H9 (cell line): ENCODE results near the gene SLC6A3. TPM values are rescaled to one million over a fixed set of nuclear protein-coding genes. Genes with fewer than 3 reads are reported as not detected.

Experiments
- DNase-seq: peaks from one replicate; pipeline ENCODE4 v3.0.0-alpha.2; 2017
- H2AFZ ChIP-seq: one replicate; pipeline ENCODE4 v1.6.1; 2013; ENCODE audit warnings: mild to moderate bottlenecking, low read length, control low read depth, moderate library complexity
- H2AK5ac ChIP-seq: 2 replicates; pipeline ENCODE4 v1.6.1; 2013; ENCODE audit warnings: low read length, control low read depth, mixed read lengths; ENCODE audit not compliant: insufficient read length
- H2BK120ac ChIP-seq: one replicate; pipeline ENCODE4 v1.6.1; 2013; ENCODE audit warnings: low read depth, mild to moderate bottlenecking, low read length, control low read depth, inconsistent platforms; ENCODE audit not compliant: poor library complexity, severe bottlenecking
- H2BK12ac ChIP-seq: 2 replicates; pipeline ENCODE4 v1.6.1; 2013; ENCODE audit warnings: low read length, control low read depth, mixed read lengths, low read depth; ENCODE audit not compliant: insufficient read length
- H2BK15ac ChIP-seq: 2 replicates; pipeline ENCODE4 v1.6.1; 2013; ENCODE audit warnings: low read depth, low read length, control low read depth
- H2BK20ac ChIP-seq: one replicate; pipeline ENCODE4 v1.6.1; 2013; ENCODE audit warnings: low read depth, mild to moderate bottlenecking, low read length, control low read depth, inconsistent platforms; ENCODE audit not compliant: poor library complexity, severe bottlenecking
- H2BK5ac ChIP-seq: 2 replicates; pipeline ENCODE4 v1.6.1; 2013; ENCODE audit warnings: low read length, control low read depth, mixed read lengths; ENCODE audit not compliant: insufficient read length
- H3K14ac ChIP-seq: 2 replicates; pipeline ENCODE4 v1.6.1; 2013; ENCODE audit warnings: low read length, control low read depth; ENCODE audit not compliant: insufficient read depth
- H3K18ac ChIP-seq: 2 replicates; pipeline ENCODE4 v1.6.1; 2013; ENCODE audit warnings: low read depth, mild to moderate bottlenecking, mixed read lengths, low read length, control low read depth; ENCODE audit not compliant: insufficient read length
- H3K23ac ChIP-seq: 2 replicates; pipeline ENCODE4 v1.6.1; 2013; ENCODE audit warnings: low read length, control low read depth, mixed read lengths, low read depth; ENCODE audit not compliant: insufficient read length
- H3K23me2 ChIP-seq: 2 replicates; pipeline ENCODE4 v1.6.1; 2013; ENCODE audit warnings: low read depth, mild to moderate bottlenecking, mixed read lengths, low read length, control low read depth; ENCODE audit not compliant: insufficient read length, poor library complexity, severe bottlenecking
- H3K27ac ChIP-seq: 2 replicates; pipeline ENCODE4 v1.5.1; 2013; ENCODE audit warnings: low read length, control low read depth, mixed read lengths, low read depth; ENCODE audit not compliant: insufficient read length
- H3K27me3 ChIP-seq: 2 replicates; pipeline ENCODE4 v1.6.1; 2013; ENCODE audit warnings: low read length, control low read depth, inconsistent platforms; ENCODE audit not compliant: insufficient read depth
- H3K4ac ChIP-seq: 2 replicates; pipeline ENCODE4 v1.6.1; 2013; ENCODE audit warnings: low read depth, mild to moderate bottlenecking, control low read depth, inconsistent platforms, low read length, moderate library complexity
- H3K4me1 ChIP-seq: 2 replicates; pipeline ENCODE4 v1.6.1; 2013; ENCODE audit warnings: low read length, control low read depth, inconsistent platforms; ENCODE audit not compliant: insufficient read depth
- H3K4me2 ChIP-seq: 2 replicates; pipeline ENCODE4 v1.6.1; 2013; ENCODE audit warnings: low read length, control low read depth, mixed read lengths; ENCODE audit not compliant: insufficient read length, insufficient read depth
- H3K56ac ChIP-seq: 2 replicates; pipeline ENCODE4 v1.6.1; 2013; ENCODE audit warnings: low read depth, mild to moderate bottlenecking, mixed read lengths, low read length, control low read depth; ENCODE audit not compliant: insufficient read length
- H3K79me1 ChIP-seq: 2 replicates; pipeline ENCODE4 v1.6.1; 2013; ENCODE audit warnings: low read depth, mild to moderate bottlenecking, moderate library complexity, low read length, control low read depth, inconsistent platforms; ENCODE audit not compliant: insufficient read depth, poor library complexity, severe bottlenecking
- H3K79me2 ChIP-seq: 2 replicates; pipeline ENCODE4 v1.6.1; 2013; ENCODE audit warnings: low read length, control low read depth, inconsistent platforms; ENCODE audit not compliant: insufficient read depth
- H3K9ac ChIP-seq: 2 replicates; pipeline ENCODE4 v1.6.1; 2013; ENCODE audit warnings: low read length, control low read depth, mixed read lengths; ENCODE audit not compliant: insufficient read length; ENCODE audit errors: extremely low read depth
- H3K9me3 ChIP-seq: one replicate; pipeline ENCODE4 v1.6.1; 2013; ENCODE audit warnings: low read depth, low read length, inconsistent platforms; ENCODE audit not compliant: control insufficient read depth
- H3T11ph ChIP-seq: one replicate; pipeline ENCODE4 v1.6.1; 2013; ENCODE audit warnings: mild to moderate bottlenecking, low read length, control low read depth, inconsistent platforms
- H4K20me1 ChIP-seq: one replicate; pipeline ENCODE4 v1.6.1; 2013; ENCODE audit not compliant: control insufficient read depth, insufficient read length, insufficient read depth
- H4K5ac ChIP-seq: 2 replicates; pipeline ENCODE4 v1.6.1; 2013; ENCODE audit warnings: low read depth, mild to moderate bottlenecking, mixed read lengths, low read length, control low read depth; ENCODE audit not compliant: insufficient read length
- H4K8ac ChIP-seq: replicated peaks from 2 replicates; pipeline ENCODE4 v1.6.1; 2013; ENCODE audit warnings: low read length, control low read depth, mixed read lengths, low read depth; ENCODE audit not compliant: insufficient read length
- H4K91ac ChIP-seq: 2 replicates; pipeline ENCODE4 v1.6.1; 2013; ENCODE audit warnings: low read depth, mild to moderate bottlenecking, moderate library complexity, mixed read lengths, low read length, control low read depth; ENCODE audit not compliant: insufficient read length
- H3K27ac Mint-ChIP-seq, 3 experiments: 2 replicates in 2 of 3; 3 replicates in 1 of 3; pipeline ENCODE4 v1.8.0; 2020 to 2021; ENCODE audit warnings: mixed read lengths in 3 of 3, mild to moderate bottlenecking in 1 of 3, moderate library complexity in 1 of 3
- H3K27me3 Mint-ChIP-seq: 2 replicates; pipeline ENCODE4 v1.8.0; 2021; ENCODE audit warnings: low read depth, mild to moderate bottlenecking, moderate library complexity, mixed read lengths
- H3K36me3 Mint-ChIP-seq, 3 experiments: 2 replicates in 2 of 3; 3 replicates in 1 of 3; pipeline ENCODE4 v1.8.0; 2020 to 2021; ENCODE audit warnings: low read depth in 3 of 3, mixed read lengths in 3 of 3; ENCODE audit not compliant: insufficient read depth in 1 of 3
- H3K4me1 Mint-ChIP-seq, 2 experiments: 2 replicates each; pipeline ENCODE4 v1.8.0; 2020; ENCODE audit warnings: mixed read lengths in 2 of 2
- H3K4me3 Mint-ChIP-seq, 2 experiments: 2 replicates in 1 of 2; 3 replicates in 1 of 2; pipeline ENCODE4 v1.8.0; 2020 to 2021; ENCODE audit warnings: mild to moderate bottlenecking in 2 of 2, mixed read lengths in 2 of 2, moderate library complexity in 1 of 2
- H3K9me3 Mint-ChIP-seq, 2 experiments: 2 replicates in 1 of 2; 3 replicates in 1 of 2; pipeline ENCODE4 v1.8.0; 2020; ENCODE audit warnings: mild to moderate bottlenecking in 2 of 2, mixed read lengths in 2 of 2, moderate library complexity in 1 of 2
- CTCF ChIP-seq: fragments of 200-600 bp; sonication (generic); conservative IDR thresholded peaks from 3 replicates; pipeline ENCODE4 v1.8.0; 2021; ENCODE audit warnings: antibody characterized with exemption, mild to moderate bottlenecking
- WGBS: extraction: QIAGEN DNeasy Blood & Tissue Kit; methylation state at CpG from one replicate; pipeline ENCODE4 v1.1.7; 2013; ENCODE audit warnings: missing lambda C conversion rate, low lambda C conversion rate, mixed read lengths; ENCODE audit not compliant: insufficient read length; ENCODE audit errors: extremely low coverage; 5-methylcytosine and 5-hydroxymethylcytosine counted together
- total RNA-seq: library from RNA; stranded (reverse); gene quantifications from 2 replicates; pipeline ENCODE4 v1.2.1, GENCODE V29; 2021

SLC6A3 gene
- total RNA-seq, 1 experiment from 2014 or later: 0.61 TPM

DNA sequence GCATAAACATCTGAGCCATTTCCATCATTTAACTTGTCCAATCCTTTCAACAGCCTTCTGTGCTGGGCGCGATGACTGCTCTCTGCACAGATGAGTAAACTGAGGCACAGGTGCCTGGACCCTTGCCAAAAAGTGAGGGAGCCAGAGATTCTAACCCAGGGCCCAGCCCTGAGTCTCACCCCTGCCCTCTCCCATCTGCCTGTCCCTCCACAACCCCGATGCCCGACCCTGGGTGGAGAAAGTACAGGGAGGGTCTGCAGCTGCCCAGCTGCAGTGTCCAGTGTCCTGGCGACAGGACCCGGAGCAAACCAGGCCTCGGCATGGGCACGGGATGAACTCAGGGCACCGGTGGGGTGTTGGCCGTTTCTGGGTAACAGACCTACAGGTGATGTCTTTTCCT is 60.7 kb downstream of the SLC6A3 start:
- peaks cover 14 to 18% of the 10 kb centered on the region in 2 experiments for H3K4me1 Mint-ChIP-seq
- Histone ChIP-seq H2BK5ac (no peak overlapping the region), H3K27me3 (peaks cover 7% of the 10 kb centered on the region; the same call in 1 of the 2 replicates), H2BK15ac (no peak overlapping the region), H3K4me1 (no peaks in the 10 kb centered on the region; the same call in 1 of the 2 replicates), H3K23ac (no peak overlapping the region), H3K79me2 (no peaks in the 10 kb centered on the region), H2AK5ac (no peak overlapping the region), H3K18ac (no peak overlapping the region), H4K5ac (no peak overlapping the region), H3K14ac (no peak overlapping the region), H3K27ac (no peak overlapping the region), H3K23me2 (peaks cover 6% of the 10 kb centered on the region), H3T11ph (no peak overlapping the region), H4K91ac (no peak overlapping the region), H2AFZ (no peak overlapping the region), H3K4ac (no peak overlapping the region), H3K9me3 (no peaks in the 10 kb centered on the region), H4K20me1 (peaks cover 4% of the 10 kb centered on the region), H3K4me2 (no peak overlapping the region), H4K8ac (no peak overlapping the region), H2BK20ac (no peak overlapping the region), H2BK120ac (no peak overlapping the region), H3K56ac (no peak overlapping the region), H3K9ac (no peak overlapping the region), H2BK12ac (no peak overlapping the region), H3K79me1 (no peaks in the 10 kb centered on the region)
- H3K9me3 Mint-ChIP-seq: peaks cover 8% of the 10 kb centered on the region in 2 experiments
- peaks cover 0 to 5% (median 2%) of the 10 kb centered on the region in 3 experiments; a peak in 2 of 7 replicates for H3K36me3 Mint-ChIP-seq
- H3K27me3 Mint-ChIP-seq: peaks cover 91% of the 10 kb centered on the region
- no peak for TF ChIP-seq CTCF
- no peak for DNase-seq
- H3K27ac Mint-ChIP-seq: no peak overlapping the region
- no CpG with 5 or more reads among the region's 10 CpGs for WGBS
- H3K4me3 Mint-ChIP-seq: no peak overlapping the region
